PFSK-1 (cell line): Measurements from ENCODE around the gene LRRC46.

Source experiments
- FOXP2 ChIP-seq: optimal IDR thresholded peaks from 2 replicates; pipeline ENCODE3; 2011; ENCODE audit warnings: borderline replicate concordance, control low read depth, inconsistent platforms; ENCODE audit not compliant: insufficient read depth; ENCODE audit errors: extremely low read length, extremely low read depth
- POLR2AphosphoS5 ChIP-seq: IDR thresholded peaks from 2 replicates; pipeline ENCODE4 v1.6.1; 2012; ENCODE audit warnings: low read depth, mild to moderate bottlenecking, control low read depth, low read length, moderate library complexity
- SIN3A ChIP-seq: IDR thresholded peaks from 2 replicates; pipeline ENCODE4 v1.6.1; 2012; ENCODE audit warnings: mild to moderate bottlenecking, low read length, moderate library complexity, borderline replicate concordance; ENCODE audit not compliant: insufficient read depth
- TAF1 ChIP-seq: IDR thresholded peaks from 2 replicates; pipeline ENCODE4 v1.6.1; 2012; ENCODE audit warnings: low read length, control low read depth, borderline replicate concordance; ENCODE audit not compliant: insufficient read depth
- TF ChIP-seq, protein P1 (sequence below), 2 experiments: IDR thresholded peaks; 2 replicates each; pipeline versions ENCODE4 v1.6.1 to v1.8.0; 2011 to 2012; ENCODE audit warnings: low read depth in 2 of 2, low read length in 2 of 2, control low read depth in 1 of 2, inconsistent platforms in 1 of 2, mild to moderate bottlenecking in 1 of 2, moderate library complexity in 1 of 2; ENCODE audit not compliant: insufficient read depth in 1 of 2

The LRRC46 gene

DNA sequence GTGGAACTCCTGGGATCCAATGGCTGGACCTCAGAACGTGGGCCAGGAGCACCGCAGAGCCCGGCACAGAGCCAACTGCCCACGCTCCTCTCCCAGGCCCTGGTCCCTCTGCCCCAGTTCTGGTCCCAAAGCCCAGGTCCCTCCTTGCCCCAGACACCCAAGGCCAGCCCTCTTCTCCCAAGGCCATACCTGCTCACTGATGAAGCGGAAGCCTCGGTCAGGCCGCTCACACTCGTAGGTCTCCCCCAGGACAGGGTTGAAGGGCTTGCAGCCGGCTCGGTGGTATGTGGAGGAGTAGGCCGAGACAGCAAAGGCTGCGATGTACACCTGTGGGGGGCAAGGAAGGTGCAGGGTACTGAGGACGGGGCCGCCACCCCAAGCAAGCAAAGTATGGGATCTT lies 18.4 kb upstream of the LRRC46 start:
- no peak for TF ChIP-seq SIN3A
- no peak for TF ChIP-seq POLR2AphosphoS5
- TF ChIP-seq TAF1 = no peak
- TF ChIP-seq, protein P1, sequence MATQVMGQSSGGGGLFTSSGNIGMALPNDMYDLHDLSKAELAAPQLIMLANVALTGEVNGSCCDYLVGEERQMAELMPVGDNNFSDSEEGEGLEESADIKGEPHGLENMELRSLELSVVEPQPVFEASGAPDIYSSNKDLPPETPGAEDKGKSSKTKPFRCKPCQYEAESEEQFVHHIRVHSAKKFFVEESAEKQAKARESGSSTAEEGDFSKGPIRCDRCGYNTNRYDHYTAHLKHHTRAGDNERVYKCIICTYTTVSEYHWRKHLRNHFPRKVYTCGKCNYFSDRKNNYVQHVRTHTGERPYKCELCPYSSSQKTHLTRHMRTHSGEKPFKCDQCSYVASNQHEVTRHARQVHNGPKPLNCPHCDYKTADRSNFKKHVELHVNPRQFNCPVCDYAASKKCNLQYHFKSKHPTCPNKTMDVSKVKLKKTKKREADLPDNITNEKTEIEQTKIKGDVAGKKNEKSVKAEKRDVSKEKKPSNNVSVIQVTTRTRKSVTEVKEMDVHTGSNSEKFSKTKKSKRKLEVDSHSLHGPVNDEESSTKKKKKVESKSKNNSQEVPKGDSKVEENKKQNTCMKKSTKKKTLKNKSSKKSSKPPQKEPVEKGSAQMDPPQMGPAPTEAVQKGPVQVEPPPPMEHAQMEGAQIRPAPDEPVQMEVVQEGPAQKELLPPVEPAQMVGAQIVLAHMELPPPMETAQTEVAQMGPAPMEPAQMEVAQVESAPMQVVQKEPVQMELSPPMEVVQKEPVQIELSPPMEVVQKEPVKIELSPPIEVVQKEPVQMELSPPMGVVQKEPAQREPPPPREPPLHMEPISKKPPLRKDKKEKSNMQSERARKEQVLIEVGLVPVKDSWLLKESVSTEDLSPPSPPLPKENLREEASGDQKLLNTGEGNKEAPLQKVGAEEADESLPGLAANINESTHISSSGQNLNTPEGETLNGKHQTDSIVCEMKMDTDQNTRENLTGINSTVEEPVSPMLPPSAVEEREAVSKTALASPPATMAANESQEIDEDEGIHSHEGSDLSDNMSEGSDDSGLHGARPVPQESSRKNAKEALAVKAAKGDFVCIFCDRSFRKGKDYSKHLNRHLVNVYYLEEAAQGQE (IDR thresholded peaks at IDR 0.05; ENCODE audit: insufficient read depth in 1 of 2, low read depth in 2 of 2, low read length in 2 of 2) = no peak
- TF ChIP-seq FOXP2 = no peak

DNA sequence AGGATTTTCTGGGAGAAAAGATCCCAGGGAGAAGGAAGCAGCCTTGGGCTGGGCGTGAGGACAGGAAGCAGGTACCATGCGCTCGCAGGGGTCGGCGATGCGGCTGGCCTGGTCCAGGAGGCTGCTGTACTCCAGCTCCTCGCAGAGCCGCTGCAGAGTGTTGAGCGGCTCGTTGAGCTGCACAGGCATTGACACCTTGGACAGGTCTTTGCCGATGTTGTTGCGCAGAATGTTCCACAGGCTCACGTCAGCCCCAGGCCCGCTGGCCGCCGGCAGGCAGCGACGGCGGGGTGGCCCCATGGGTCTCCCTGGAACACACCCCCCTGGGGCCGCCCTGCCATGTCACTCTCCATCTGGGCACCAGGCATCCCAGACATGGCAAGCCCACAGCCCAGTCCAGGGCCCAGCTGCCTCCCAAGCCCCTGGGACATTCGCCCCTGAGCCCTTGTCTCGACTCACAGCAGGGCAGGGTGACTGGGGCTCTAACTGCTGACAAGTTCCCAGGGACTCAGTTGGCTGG lies 17.9 kb upstream of the LRRC46 start:
- no peak for TF ChIP-seq FOXP2
- no peak for TF ChIP-seq SIN3A
- no peak for TF ChIP-seq TAF1
- TF ChIP-seq, protein P1 (IDR thresholded peaks at IDR 0.05; ENCODE audit: insufficient read depth in 1 of 2, low read depth in 2 of 2, low read length in 2 of 2) = no peak
- TF ChIP-seq POLR2AphosphoS5 = no peak

DNA sequence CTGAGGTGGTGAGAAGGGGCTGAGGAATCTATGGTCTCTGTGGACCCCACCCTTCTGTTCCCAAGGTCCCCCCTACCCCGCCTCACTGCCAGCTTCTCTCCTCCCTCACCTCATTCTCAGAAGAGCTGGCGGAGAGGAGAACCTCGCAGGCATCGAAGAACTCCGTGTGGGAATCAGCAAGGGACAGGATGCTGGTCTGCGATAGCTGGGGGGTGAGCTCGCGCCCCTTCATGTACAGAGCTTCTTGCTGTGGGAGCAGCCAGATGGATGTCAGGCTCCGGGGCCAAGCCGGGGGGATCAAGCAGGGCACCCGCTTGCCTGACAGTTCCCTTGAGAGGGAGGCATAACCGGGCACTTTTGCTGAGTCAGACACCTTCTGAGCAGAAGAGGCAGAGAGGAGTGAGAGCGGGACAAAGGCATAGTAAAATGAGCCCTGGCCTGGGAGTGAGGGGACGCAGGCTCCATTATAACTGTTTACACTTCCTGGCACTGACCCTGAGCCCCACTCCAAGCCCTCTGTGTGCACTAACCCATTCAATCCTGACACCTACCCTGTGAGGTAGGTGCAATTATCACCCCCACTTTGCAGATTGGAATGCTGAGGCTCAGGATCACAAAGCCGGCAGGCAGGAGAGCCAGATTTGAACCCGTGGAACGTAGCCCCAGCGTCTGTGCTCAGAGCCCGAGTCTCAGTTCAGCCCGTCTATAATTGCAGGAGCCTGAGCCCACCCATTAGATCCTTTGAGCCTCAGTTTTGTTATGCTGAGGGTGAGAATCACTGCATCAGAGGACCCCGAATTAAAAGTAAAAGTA lies 16.2 kb upstream of the LRRC46 start:
- TF ChIP-seq TAF1 (no peak), POLR2AphosphoS5 (no peak), SIN3A (no peak), FOXP2 (no peak)
- TF ChIP-seq, protein P1 (IDR thresholded peaks at IDR 0.05; ENCODE audit: insufficient read depth in 1 of 2, low read depth in 2 of 2, low read length in 2 of 2) = no peak

DNA sequence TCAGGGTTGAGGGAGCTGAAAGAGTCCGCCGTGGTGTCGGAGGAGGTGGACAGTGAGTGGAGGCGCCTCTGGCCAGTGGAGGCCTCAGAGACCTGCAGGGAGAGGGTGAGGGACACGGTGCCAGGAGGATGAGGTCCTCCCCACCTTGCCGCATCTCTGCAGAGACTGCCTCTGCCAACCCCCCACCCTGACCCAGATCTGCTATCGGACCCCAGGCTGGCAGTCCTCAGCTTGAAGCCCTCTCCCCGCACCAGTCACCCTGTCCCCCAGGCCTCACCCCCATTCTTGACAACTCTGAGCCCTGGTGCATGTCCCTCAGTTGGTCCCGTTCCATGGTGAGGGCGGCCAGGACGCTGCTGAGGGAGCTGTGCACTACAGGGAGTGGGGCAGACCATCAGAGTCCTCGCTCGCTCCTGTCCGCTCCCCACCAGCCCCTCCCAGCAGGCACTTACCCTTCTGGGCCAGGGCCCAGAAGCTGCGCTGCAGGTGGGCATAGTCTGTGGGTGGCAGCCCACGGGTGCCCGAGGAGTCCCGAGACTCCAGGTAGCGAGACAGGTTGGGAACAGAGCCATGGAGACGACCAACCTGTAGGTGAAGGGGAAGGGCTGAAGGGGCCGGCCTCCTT lies 15.2 kb upstream of the LRRC46 start:
- no peak for TF ChIP-seq TAF1

DNA sequence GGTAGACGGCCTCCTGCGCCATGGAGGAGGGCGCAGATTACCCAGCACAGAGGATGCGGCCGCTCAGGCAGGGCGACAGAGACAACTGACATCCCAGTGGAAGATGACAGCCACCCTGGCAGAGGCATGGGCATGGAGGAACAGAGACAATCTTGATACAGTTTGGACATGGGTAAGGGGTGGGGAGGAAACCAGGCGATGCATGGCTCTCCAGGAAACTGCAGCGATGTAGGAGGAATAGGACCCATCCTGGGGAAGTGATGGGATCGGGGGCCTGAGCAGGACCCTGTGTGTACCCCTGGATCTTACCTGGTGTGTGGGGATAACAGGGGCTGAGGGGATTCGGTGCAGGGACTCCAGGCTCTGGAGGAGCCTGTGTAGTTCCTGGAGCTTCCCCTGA lies 14.5 kb upstream of the LRRC46 start:
- TF ChIP-seq SIN3A = no peak
- TF ChIP-seq TAF1 = no peak
- TF ChIP-seq, protein P1 (IDR thresholded peaks at IDR 0.05; ENCODE audit: insufficient read depth in 1 of 2, low read depth in 2 of 2, low read length in 2 of 2) = no peak
- no peak for TF ChIP-seq FOXP2
- TF ChIP-seq POLR2AphosphoS5 = no peak
